A549 (cell line): ENCODE data around the gene SFXN3. TPM values are rescaled to one million over a fixed set of nuclear protein-coding genes. Genes with fewer than 3 reads are reported as not detected.
A peak's percentile ranks its signal among the peaks of the same experiment; 100 is the strongest.

ENCODE experiments used
- ATAC-seq, 2 experiments: fragments of 200-7000 bp in 1 of 2; fragments of >200 bp in 1 of 2; cut with Nextera tagmentation in 1 of 2; cut with Tn5 transposase in 1 of 2; 3 replicates each; pipeline versions ENCODE4 v1.8.0 to v1.9.1; 2018 to 2020; ENCODE audit warnings: mild to moderate bottlenecking in 1 of 2, moderate library complexity in 1 of 2
- CTCF ChIA-PET: fragments of 300-600 bp; sonication (Branson Sonifier 250); formaldehyde crosslinking; extraction: SDS; loops from one replicate; lab custom pipeline; 2021; ENCODE audit warnings: antibody characterized with exemption, inconsistent platforms; lab: Yijun Ruan, JAX
- POLR2A ChIA-PET: fragments of 350-600 bp; formaldehyde crosslinking; extraction: SDS; loops from one replicate; lab custom pipeline; 2021; ENCODE audit warnings: antibody characterized with exemption, inconsistent platforms; lab: Yijun Ruan, JAX
- DNase-seq, 2 experiments: peaks; one replicate each; pipeline versions ENCODE4 v3.0.0 to v3.0.0-alpha.2; 2011 to 2016; ENCODE audit warnings: low read depth in 1 of 2, low spot score in 1 of 2
- FAIRE-seq: peaks from 2 replicates; lab custom pipeline; 2011; peaks lifted over from hg19 to GRCh38; lab: Jason Lieb, UNC
- H3K27ac ChIP-seq, 2 experiments: fragments of >200 bp; sonication (Bioruptor Twin); formaldehyde crosslinking; 3 replicates each; pipeline ENCODE4 v1.5.1; 2016 to 2017
- H3K4me1 ChIP-seq: fragments of >200 bp; sonication (Bioruptor Twin); formaldehyde crosslinking; 3 replicates; pipeline ENCODE4 v1.6.1; 2016
- H3K4me2 ChIP-seq: fragments of >200 bp; sonication (Bioruptor Twin); formaldehyde crosslinking; 3 replicates; pipeline ENCODE4 v1.6.1; 2016
- H3K4me3 ChIP-seq: fragments of >200 bp; sonication (Bioruptor Twin); formaldehyde crosslinking; 3 replicates; pipeline ENCODE4 v1.5.1; 2016
- H3K9me3 ChIP-seq: fragments of >200 bp; sonication (Bioruptor Twin); formaldehyde crosslinking; 3 replicates; pipeline ENCODE4 v1.6.1; 2016
- ATOH8 ChIP-seq: fragments of 250-450 bp; sonication (Bioruptor Pico); IDR thresholded peaks from 2 replicates; pipeline ENCODE4 v1.5.0; 2020; ENCODE audit warnings: low read depth, mild to moderate bottlenecking, moderate library complexity
- BHLHE40 ChIP-seq: IDR thresholded peaks from 2 replicates; pipeline ENCODE4 v1.6.1; 2012; ENCODE audit warnings: low read depth, low read length, inconsistent platforms
- CTCF ChIP-seq: fragments of >200 bp; sonication (Bioruptor Twin); formaldehyde crosslinking; IDR thresholded peaks from 3 replicates; pipeline ENCODE4 v1.5.1; 2016
- E2F6 ChIP-seq: IDR thresholded peaks from 2 replicates; pipeline ENCODE4 v1.6.1; 2012; ENCODE audit warnings: low read depth, borderline replicate concordance
- ESRRA ChIP-seq: fragments of 150-350 bp; IDR thresholded peaks from 2 replicates; pipeline ENCODE4 v1.6.1; 2014; ENCODE audit warnings: mild to moderate bottlenecking, low read length, borderline replicate concordance
- FOXS1 ChIP-seq: fragments of 250-450 bp; sonication (Bioruptor Pico); IDR thresholded peaks from 2 replicates; pipeline ENCODE4 v1.5.0; 2020; ENCODE audit warnings: mild to moderate bottlenecking, moderate library complexity
- HMGXB4 ChIP-seq: fragments of 250-450 bp; sonication (Bioruptor Pico); IDR thresholded peaks from 2 replicates; pipeline ENCODE4 v1.5.0; 2021; ENCODE audit warnings: mild to moderate bottlenecking, moderate library complexity, borderline replicate concordance
- HOXB13 ChIP-seq: fragments of 250-450 bp; sonication (Bioruptor Pico); IDR thresholded peaks from 2 replicates; pipeline ENCODE4 v1.5.0; 2020; ENCODE audit warnings: low read depth, mild to moderate bottlenecking, moderate library complexity
- HOXB5 ChIP-seq: fragments of 250-450 bp; sonication (Bioruptor Pico); IDR thresholded peaks from 2 replicates; pipeline ENCODE4 v1.5.0; 2020; ENCODE audit warnings: mild to moderate bottlenecking, moderate library complexity
- JUN ChIP-seq, 2 experiments: fragments of >200 bp; sonication (Bioruptor Twin); formaldehyde crosslinking; IDR thresholded peaks; 2 replicates in 1 of 2; 3 replicates in 1 of 2; pipeline ENCODE4 v1.6.1; 2016 to 2017
- KDM5A ChIP-seq: fragments of 200-600 bp; sonication (generic); IDR thresholded peaks from 2 replicates; pipeline ENCODE4 v1.6.1; 2016; ENCODE audit warnings: antibody characterized with exemption, mild to moderate bottlenecking
- MAX ChIP-seq: IDR thresholded peaks from 2 replicates; pipeline ENCODE4 v1.6.1; 2012
- MYC ChIP-seq: IDR thresholded peaks from 2 replicates; pipeline ENCODE4 v1.6.1; 2012; ENCODE audit warnings: mild to moderate bottlenecking, inconsistent platforms, low read length, improper control_type of control experiment, borderline replicate concordance
- PBX3 ChIP-seq: IDR thresholded peaks from 2 replicates; pipeline ENCODE4 v1.6.1; 2012
- POLR2A ChIP-seq: IDR thresholded peaks from 2 replicates; pipeline ENCODE4 v1.6.1; 2012; ENCODE audit warnings: mild to moderate bottlenecking, low read length
- RCOR1 ChIP-seq: fragments of 150-350 bp; IDR thresholded peaks from 2 replicates; pipeline ENCODE4 v1.6.1; 2014; ENCODE audit warnings: antibody characterized with exemption, low read length, low read depth
- RNF2 ChIP-seq: fragments of 200-600 bp; sonication (generic); IDR thresholded peaks from 2 replicates; pipeline ENCODE4 v1.6.1; 2016; ENCODE audit warnings: low read depth, mild to moderate bottlenecking, antibody characterized with exemption, moderate library complexity, borderline replicate concordance
- SMC3 ChIP-seq: fragments of >200 bp; sonication (Bioruptor Twin); formaldehyde crosslinking; IDR thresholded peaks from 3 replicates; pipeline ENCODE4 v1.6.1; 2018; ENCODE audit warnings: inconsistent platforms
- SREBF2 ChIP-seq: fragments of 450-650 bp; IDR thresholded peaks from 2 replicates; pipeline ENCODE4 v1.6.1; 2014; ENCODE audit warnings: mild to moderate bottlenecking, moderate library complexity
- USF2 ChIP-seq: fragments of 450-650 bp; IDR thresholded peaks from 2 replicates; pipeline ENCODE4 v1.6.1; 2014; ENCODE audit warnings: antibody characterized with exemption
- WGBS: methylation state at CpG from one replicate; pipeline ENCODE4 v1.1.6; 2017; ENCODE audit errors: missing lambda C conversion rate; 5-methylcytosine and 5-hydroxymethylcytosine counted together
- polyA plus RNA-seq, 4 experiments: library from polyadenylated mRNA; depleted of rRNA in 3 of 4; stranded (reverse); fragments of >200 nt; fragmentation: RNase III in 1 of 4; extraction: RNeasy Plus Mini Kit Qiagen cat#74134 plus additional on column Dnase treatment in 1 of 4; gene quantifications; 2 replicates in 3 of 4; 3 replicates in 1 of 4; pipeline ENCODE4 v1.2.3, GENCODE V29; 2011 to 2017

SFXN3 gene
- polyA plus RNA-seq, 2 of the 4 experiments (the other 2 are of a cell fraction), result 26.3 to 33.7 TPM

GRCh38 chr10:100996678-100997359 lies 34.2 kb upstream of the SFXN3 start:
- peaks cover 27% of the 10 kb centered on the region for H3K4me1 ChIP-seq
- FAIRE-seq (no peak), ATAC-seq (peak; percentile 14 to 58), DNase-seq (peak; percentile 40 to 57)
- no peaks in the 10 kb centered on the region for H3K9me3 ChIP-seq
- peak overlapping the region; percentile 92 for H3K4me3 ChIP-seq
- TF ChIP-seq HMGXB4 (CRISPR knock-in tag), result no peak
- TF ChIP-seq USF2, result peak; percentile 75; the same call in 1 of the 2 replicates
- no peak for TF ChIP-seq KDM5A
- peak overlapping the region; percentile 98 for H3K27ac ChIP-seq
- CTCF ChIA-PET, result interaction anchor here (0.5 to 25.8 kb wide), 23 partner anchors 9 to 840 kb away, joined by 3 to 608 read pairs (median 6); partner anchors contain the start of genes KAZALD1, MRPL43, PDZD7 and SEMA4G
- H3K4me2 ChIP-seq, result peak overlapping the region; percentile 89
- POLR2A ChIA-PET, result interaction anchor here (1.7 to 2.3 kb wide), 3 partner anchors 10 to 20 kb away, joined by 5 to 6 read pairs (median 5); partner anchors contain the start of genes MRPL43 and TWNK
- 15% methylated on average over 25 of the region's 46 CpGs for WGBS

- H3K4me2 ChIP-seq, result peak overlapping the region; percentile 89
- POLR2A ChIA-PET, result interaction anchor here (1.2 to 2.3 kb wide), 6 partner anchors 10 to 64 kb away, joined by 3 to 6 read pairs (median 4); partner anchors contain the start of genes KAZALD1, MRPL43 and TWNK
- TF ChIP-seq RCOR1 (0 out of 2 replicates have a peak, but pooled peaks have one; percentile 32), E2F6 (peak; percentile 37; the same call in 1 of the 2 replicates), USF2 (peak; percentile 64), JUN (IDR thresholded peaks at IDR 0.05) (peak; percentile 20 to 44; a peak in 3 of 5 replicates), POLR2A (peak; percentile 29), RNF2 (no peak), FOXS1 (CRISPR knock-in tag) (no peak), CTCF (peak; percentile 94), PBX3 (no peak; the same call in 1 of the 2 replicates), HMGXB4 (CRISPR knock-in tag) (peak; percentile 94; the same call in 1 of the 2 replicates), ESRRA (0 out of 2 replicates have a peak, but pooled peaks have one; percentile 25), SMC3 (no peak), SREBF2 (no peak), HOXB13 (CRISPR knock-in tag) (no peak), BHLHE40 (no peak), MAX (peak; percentile 86), HOXB5 (no peak), ATOH8 (CRISPR knock-in tag) (no peak), MYC (no peak)
- TF ChIP-seq, all 56 proteins: peak for 9
- DNase-seq, result peak; percentile 85 to 94
- 0% methylated on average over 17 of the region's 66 CpGs for WGBS
- Histone ChIP-seq H3K27ac (peak overlapping the region; percentile 98), H3K9me3 (no peaks in the 10 kb centered on the region), H3K4me1 (peaks cover 27% of the 10 kb centered on the region), H3K4me3 (peak overlapping the region; percentile 92)
- ATAC-seq, result peak; percentile 62 to 84
- CTCF ChIA-PET, result interaction anchor here (0.5 to 25.8 kb wide), 33 partner anchors 10 to 839 kb away, joined by 3 to 608 read pairs (median 4); partner anchors contain the start of genes KAZALD1, MRPL43, PDZD7 and SEMA4G
- no peak for FAIRE-seq
Measured at GRCh38 chr10:100997360-100998182, 33.5 kb upstream of the SFXN3 start.
